ENCODE results near the gene EPN2.

DNA sequence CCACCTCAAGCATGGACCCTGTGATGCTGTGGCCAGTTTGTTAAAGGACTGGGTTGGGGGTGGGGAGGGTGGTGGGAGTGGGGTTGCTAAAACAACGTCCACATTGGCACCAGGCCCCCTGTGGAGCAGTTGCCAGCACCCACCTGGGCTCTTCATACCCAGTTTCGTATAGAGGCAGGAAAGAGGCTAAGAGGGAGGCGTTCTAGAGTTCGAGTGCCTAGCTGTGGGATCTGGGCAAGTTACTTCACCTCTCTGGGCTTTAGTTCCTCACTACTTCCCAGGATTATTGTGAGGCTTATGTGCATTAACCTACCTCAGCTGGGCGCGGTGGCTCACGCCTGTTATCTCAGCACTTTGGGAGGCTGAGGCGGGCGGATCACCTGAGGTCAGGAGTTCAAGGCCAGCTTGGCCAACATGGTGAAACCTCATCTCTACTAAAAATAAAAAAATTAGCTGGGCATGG, 148.4 kb downstream of the EPN2 start:
- TF ChIP-seq, protein P1, sequence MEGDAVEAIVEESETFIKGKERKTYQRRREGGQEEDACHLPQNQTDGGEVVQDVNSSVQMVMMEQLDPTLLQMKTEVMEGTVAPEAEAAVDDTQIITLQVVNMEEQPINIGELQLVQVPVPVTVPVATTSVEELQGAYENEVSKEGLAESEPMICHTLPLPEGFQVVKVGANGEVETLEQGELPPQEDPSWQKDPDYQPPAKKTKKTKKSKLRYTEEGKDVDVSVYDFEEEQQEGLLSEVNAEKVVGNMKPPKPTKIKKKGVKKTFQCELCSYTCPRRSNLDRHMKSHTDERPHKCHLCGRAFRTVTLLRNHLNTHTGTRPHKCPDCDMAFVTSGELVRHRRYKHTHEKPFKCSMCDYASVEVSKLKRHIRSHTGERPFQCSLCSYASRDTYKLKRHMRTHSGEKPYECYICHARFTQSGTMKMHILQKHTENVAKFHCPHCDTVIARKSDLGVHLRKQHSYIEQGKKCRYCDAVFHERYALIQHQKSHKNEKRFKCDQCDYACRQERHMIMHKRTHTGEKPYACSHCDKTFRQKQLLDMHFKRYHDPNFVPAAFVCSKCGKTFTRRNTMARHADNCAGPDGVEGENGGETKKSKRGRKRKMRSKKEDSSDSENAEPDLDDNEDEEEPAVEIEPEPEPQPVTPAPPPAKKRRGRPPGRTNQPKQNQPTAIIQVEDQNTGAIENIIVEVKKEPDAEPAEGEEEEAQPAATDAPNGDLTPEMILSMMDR (IDR thresholded peaks at IDR 0.05), result no peak
- no peak for TF ChIP-seq POLR2A (IDR thresholded peaks at IDR 0.05)

Measured in adrenal gland (tissue), 5 donors.